PC-3 (cell line): ENCODE results near the gene CFAP46. TPM values are rescaled to one million over a fixed set of nuclear protein-coding genes. Genes with fewer than 3 reads are reported as not detected.
"Not testable (repeated sequence)": the region's sequence is repeated elsewhere in the genome, so short reads cannot be mapped to it uniquely, and the experiment has no call there.

Experiments
- ATAC-seq: fragments of 200-7000 bp; cut with Tn5 transposase; 2 replicates; pipeline ENCODE4 v1.9.1; 2020; ENCODE audit warnings: mild to moderate bottlenecking, moderate library complexity
- BruUV-seq: library from RNA; stranded (reverse); fragments of 400-500 nt; replicated peaks from 2 replicates; lab custom pipeline; 2021; lab: Mats Ljungman, UMichigan
- CTCF ChIA-PET: fragments of 300-600 bp; sonication (Branson Sonifier 250); formaldehyde crosslinking; loops from one replicate; lab custom pipeline; 2022; ENCODE audit warnings: antibody characterized with exemption; lab: Charles Lee
- POLR2A ChIA-PET: fragments of 300-600 bp; sonication (Branson Sonifier 250); formaldehyde crosslinking; loops from one replicate; lab custom pipeline; 2022; ENCODE audit warnings: antibody characterized with exemption; ENCODE audit not compliant: unreplicated experiment; lab: Charles Lee
- DNase-seq: peaks from one replicate; pipeline ENCODE4 v3.0.0-alpha.2; 2015
- H2AFZ ChIP-seq: fragments of 300-600 bp; sonication (generic); 2 replicates; pipeline ENCODE4 v1.6.0; 2016; ENCODE audit warnings: antibody characterized with exemption, low read length
- H3F3A ChIP-seq: fragments of 300-600 bp; sonication (generic); one replicate; pipeline ENCODE4 v1.6.0; 2017; ENCODE audit warnings: antibody characterized with exemption, low read length, control low read depth, mild to moderate bottlenecking; ENCODE audit not compliant: unreplicated experiment
- H3K27ac ChIP-seq: fragments of 300-600 bp; sonication (generic); 2 replicates; pipeline ENCODE4 v1.5.1; 2016; ENCODE audit warnings: mild to moderate bottlenecking, low read length
- H3K27me3 ChIP-seq: fragments of 300-600 bp; sonication (generic); 2 replicates; pipeline ENCODE4 v1.6.1; 2016; ENCODE audit warnings: low read length, mixed read lengths
- H3K36me3 ChIP-seq: fragments of 300-600 bp; sonication (generic); 2 replicates; pipeline ENCODE4 v1.6.1; 2016; ENCODE audit warnings: low read depth, mixed run types, low read length, mixed read lengths
- H3K4me1 ChIP-seq: fragments of 300-600 bp; sonication (generic); 2 replicates; pipeline ENCODE4 v1.5.1; 2016; ENCODE audit warnings: low read length; ENCODE audit not compliant: insufficient read depth
- H3K4me2 ChIP-seq: fragments of 300-600 bp; sonication (generic); 2 replicates; pipeline ENCODE4 v1.6.0; 2016; ENCODE audit warnings: low read length
- H3K4me3 ChIP-seq: fragments of 300-600 bp; sonication (generic); 2 replicates; pipeline ENCODE4 v1.5.1; 2016; ENCODE audit warnings: mild to moderate bottlenecking, low read length, mixed read lengths
- H3K79me2 ChIP-seq: fragments of 300-600 bp; sonication (generic); 2 replicates; pipeline ENCODE4 v1.6.1; 2017; ENCODE audit warnings: low read length, mixed read lengths
- H3K9ac ChIP-seq: fragments of 300-600 bp; sonication (generic); 2 replicates; pipeline ENCODE4 v1.6.0; 2016; ENCODE audit warnings: mild to moderate bottlenecking, low read length
- H3K9me2 ChIP-seq: fragments of 300-600 bp; sonication (generic); replicated peaks from 2 replicates; pipeline ENCODE4 v1.6.1; 2016; ENCODE audit warnings: mixed run types, low read length, mixed read lengths
- H3K9me3 ChIP-seq: fragments of 300-600 bp; sonication (generic); 2 replicates; pipeline ENCODE4 v1.6.1; 2016; ENCODE audit warnings: low read length, mixed read lengths
- H4K20me1 ChIP-seq: fragments of 300-600 bp; sonication (generic); 2 replicates; pipeline ENCODE4 v1.6.1; 2016; ENCODE audit warnings: low read length, mixed read lengths
- EZH2 ChIP-seq: fragments of 300-600 bp; sonication (generic); IDR thresholded peaks from one replicate; pipeline ENCODE4 v1.6.1; 2017; ENCODE audit warnings: antibody characterized with exemption, mild to moderate bottlenecking, low read length; ENCODE audit not compliant: unreplicated experiment
- EZH2phosphoT487 ChIP-seq: fragments of 300-600 bp; sonication (generic); IDR thresholded peaks from 2 replicates; pipeline ENCODE4 v1.6.1; 2018; ENCODE audit warnings: mild to moderate bottlenecking, antibody characterized with exemption, low read length, borderline replicate concordance
- intact Hi-C: fragments of 100-400 bp; cut with micrococcal nuclease; formaldehyde crosslinking; loops from 2 replicates; pipeline ENCODE4 v1.9.0; 2023
- total RNA-seq: library from RNA; depleted of rRNA; stranded (reverse); fragments of >200 nt; gene quantifications from 2 replicates; pipeline ENCODE4 v1.2.3, GENCODE V29; 2014
- TF ChIP-seq, protein P1 (sequence below): fragments of 300-600 bp; sonication (generic); conservative IDR thresholded peaks from 2 replicates; pipeline ENCODE4 v1.5.1; 2017; ENCODE audit warnings: antibody characterized with exemption, low read depth, mild to moderate bottlenecking, low read length

The CFAP46 gene
- total RNA-seq, 1 experiment from 2014 or later = 0.04 TPM

DNA sequence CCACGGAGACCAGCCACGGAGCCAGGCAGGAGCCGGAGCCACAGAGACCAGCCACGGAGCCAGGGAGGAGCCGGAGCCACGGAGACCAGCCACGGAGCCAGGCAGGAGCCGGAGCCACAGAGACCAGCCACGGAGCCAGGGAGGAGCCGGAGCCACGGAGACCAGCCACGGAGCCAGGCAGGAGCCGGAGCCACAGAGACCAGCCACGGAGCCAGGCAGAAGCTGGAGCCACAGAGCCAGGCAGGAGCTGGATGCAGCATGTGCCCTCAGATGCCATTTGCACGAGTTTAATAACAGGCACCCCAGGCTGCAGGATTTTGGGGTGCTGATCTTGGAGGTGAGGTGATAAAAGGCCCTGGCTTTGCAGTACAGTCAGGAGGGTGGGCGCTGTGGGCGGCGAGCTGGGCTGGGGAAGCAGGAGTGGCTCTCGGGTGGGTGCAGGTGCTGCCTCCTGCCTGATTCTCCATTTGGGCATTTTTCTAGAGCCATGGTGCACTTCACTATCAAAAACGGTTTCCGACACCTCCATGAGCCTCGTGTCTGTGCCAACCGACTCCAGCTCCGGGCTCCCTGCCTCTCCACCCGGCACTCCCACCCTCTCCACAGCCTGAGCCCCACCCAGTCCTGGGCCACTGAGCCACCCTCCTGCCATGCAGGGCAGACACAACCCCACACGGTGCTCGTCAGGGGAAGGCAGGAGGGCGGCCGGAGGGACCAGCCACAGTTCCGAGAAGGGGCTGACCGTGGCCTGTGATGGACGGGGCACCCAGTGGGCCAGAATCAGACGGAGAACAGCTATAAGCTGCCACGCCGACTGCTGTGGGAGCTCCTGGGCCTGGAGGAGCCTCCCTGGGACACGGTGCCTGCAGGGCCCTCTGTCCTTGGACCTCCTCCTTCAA, 115.6 kb downstream of the CFAP46 start:
- CTCF ChIA-PET = no interaction called here
- Histone ChIP-seq H3K4me2 (no peak overlapping the region), H3K4me3 (no peak overlapping the region), H3K9ac (no peak overlapping the region), H3K9me3 (no peaks in the 10 kb centered on the region), H3K9me2 (no peaks in the 10 kb centered on the region), H3K4me1 (no peaks in the 10 kb centered on the region), H2AFZ (no peak overlapping the region), H3K36me3 (no peaks in the 10 kb centered on the region), H3K79me2 (no peaks in the 10 kb centered on the region), H4K20me1 (no peaks in the 10 kb centered on the region), H3K27me3 (peaks cover 33% of the 10 kb centered on the region), H3F3A (no peaks in the 10 kb centered on the region), H3K27ac (no peak overlapping the region)
- no peak for TF ChIP-seq EZH2phosphoT487
- TF ChIP-seq, protein P1, sequence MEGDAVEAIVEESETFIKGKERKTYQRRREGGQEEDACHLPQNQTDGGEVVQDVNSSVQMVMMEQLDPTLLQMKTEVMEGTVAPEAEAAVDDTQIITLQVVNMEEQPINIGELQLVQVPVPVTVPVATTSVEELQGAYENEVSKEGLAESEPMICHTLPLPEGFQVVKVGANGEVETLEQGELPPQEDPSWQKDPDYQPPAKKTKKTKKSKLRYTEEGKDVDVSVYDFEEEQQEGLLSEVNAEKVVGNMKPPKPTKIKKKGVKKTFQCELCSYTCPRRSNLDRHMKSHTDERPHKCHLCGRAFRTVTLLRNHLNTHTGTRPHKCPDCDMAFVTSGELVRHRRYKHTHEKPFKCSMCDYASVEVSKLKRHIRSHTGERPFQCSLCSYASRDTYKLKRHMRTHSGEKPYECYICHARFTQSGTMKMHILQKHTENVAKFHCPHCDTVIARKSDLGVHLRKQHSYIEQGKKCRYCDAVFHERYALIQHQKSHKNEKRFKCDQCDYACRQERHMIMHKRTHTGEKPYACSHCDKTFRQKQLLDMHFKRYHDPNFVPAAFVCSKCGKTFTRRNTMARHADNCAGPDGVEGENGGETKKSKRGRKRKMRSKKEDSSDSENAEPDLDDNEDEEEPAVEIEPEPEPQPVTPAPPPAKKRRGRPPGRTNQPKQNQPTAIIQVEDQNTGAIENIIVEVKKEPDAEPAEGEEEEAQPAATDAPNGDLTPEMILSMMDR = no peak
- TF ChIP-seq EZH2 = no peak
- BruUV-seq = no TSS peak
- no peak for DNase-seq
- POLR2A ChIA-PET = no interaction called here
- no peak for ATAC-seq
- intact Hi-C loops = no loop called here

DNA sequence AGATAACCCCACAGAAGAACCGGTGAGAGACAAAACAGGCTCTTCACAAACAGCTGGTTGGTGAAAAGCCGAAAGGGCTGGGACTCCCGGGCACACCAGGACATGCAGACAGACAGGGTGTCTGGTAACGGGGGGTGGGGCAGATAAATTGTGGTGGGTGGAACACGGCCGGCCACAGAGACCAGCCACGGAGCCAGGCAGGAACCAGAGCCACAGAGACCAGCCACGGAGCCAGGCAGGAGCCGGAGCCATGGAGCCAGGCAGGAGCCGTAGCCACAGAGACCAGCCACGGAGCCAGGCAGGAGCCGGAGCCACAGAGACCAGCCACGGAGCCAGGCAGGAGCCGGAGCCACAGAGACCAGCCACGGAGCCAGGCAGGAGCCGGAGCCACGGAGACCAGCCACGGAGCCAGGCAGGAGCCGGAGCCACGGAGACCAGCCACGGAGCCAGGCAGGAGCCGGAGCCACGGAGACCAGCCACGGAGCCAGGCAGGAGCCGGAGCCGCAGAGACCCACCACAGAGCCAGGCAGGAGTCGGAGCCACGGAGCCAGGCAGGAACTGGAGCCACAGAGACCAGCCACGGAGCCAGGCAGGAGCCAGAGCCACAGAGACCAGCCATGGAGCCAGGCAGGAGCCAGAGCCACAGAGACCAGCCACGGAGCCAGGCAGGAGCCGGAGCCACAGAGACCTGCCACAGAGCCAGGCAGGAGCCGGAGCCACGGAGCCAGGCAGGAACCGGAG, 116.4 kb downstream of the CFAP46 start:
- H3K9me3 ChIP-seq, intact Hi-C loops, H3K27ac ChIP-seq, H3K4me2 ChIP-seq, CTCF ChIA-PET, H3F3A ChIP-seq, H3K9me2 ChIP-seq, POLR2A ChIA-PET, H3K9ac ChIP-seq, H2AFZ ChIP-seq, BruUV-seq, H3K79me2 ChIP-seq, ATAC-seq, H3K4me3 ChIP-seq, DNase-seq, H3K4me1 ChIP-seq, H4K20me1 ChIP-seq, H3K36me3 ChIP-seq: not testable (repeated sequence)
- peaks cover 25% of the 10 kb centered on the region for H3K27me3 ChIP-seq

DNA sequence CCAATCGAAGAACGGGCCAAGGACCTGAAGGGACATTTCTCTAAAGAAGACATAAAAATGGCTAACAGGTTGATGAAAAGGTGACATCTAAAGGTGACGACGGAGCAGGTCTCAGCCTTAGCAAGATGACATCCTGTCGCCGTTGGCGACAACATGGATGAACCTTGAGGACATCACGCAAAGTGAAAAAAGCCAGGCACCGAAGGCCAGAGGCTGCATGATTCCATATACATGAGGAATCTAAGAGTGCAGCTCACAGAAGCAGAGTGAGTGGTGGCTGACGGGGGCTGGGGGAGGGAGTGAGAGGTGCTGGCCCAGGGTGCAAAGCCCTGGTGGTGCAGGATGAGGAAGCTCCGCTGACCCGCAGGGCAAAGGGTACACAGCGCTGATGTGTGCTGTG, 122.3 kb downstream of the CFAP46 start:
- no peaks in the 10 kb centered on the region for H3K36me3 ChIP-seq
- DNase-seq (no peak), ATAC-seq (no peak)
- H3K9me3 ChIP-seq = no peaks in the 10 kb centered on the region
- H4K20me1 ChIP-seq = no peaks in the 10 kb centered on the region
- no peak overlapping the region for H2AFZ ChIP-seq
- H3K9ac ChIP-seq = no peak overlapping the region
- intact Hi-C loops = no loop called here
- H3F3A ChIP-seq = no peaks in the 10 kb centered on the region
- BruUV-seq = no TSS peak
- H3K27me3 ChIP-seq = peaks cover 28% of the 10 kb centered on the region
- no peak overlapping the region for H3K4me2 ChIP-seq
- H3K9me2 ChIP-seq = no peaks in the 10 kb centered on the region
- no peaks in the 10 kb centered on the region for H3K79me2 ChIP-seq
- H3K27ac ChIP-seq = no peak overlapping the region
- ChIA-PET CTCF (no interaction called here), POLR2A (no interaction called here)
- H3K4me1 ChIP-seq = no peaks in the 10 kb centered on the region
- no peak overlapping the region for H3K4me3 ChIP-seq
- TF ChIP-seq EZH2phosphoT487 (no peak), EZH2 (no peak)
- TF ChIP-seq, protein P1 = no peak
